GM18870 (cell line): Measurements from ENCODE around the gene BRPF3.

Experiments
- ATAC-seq: cut with Tn5 transposase; IDR thresholded peaks from one replicate; pipeline ENCODE4 v1.9.1; 2021; ENCODE audit warnings: moderate library complexity; ENCODE audit not compliant: unreplicated experiment

The BRPF3 gene

GRCh38 chr6:36266913-36267644 lies 70.5 kb downstream of the BRPF3 start:
- ATAC-seq: no peak

GRCh38 chr6:36267731-36268477 lies 71.4 kb downstream of the BRPF3 start:
- no peak for ATAC-seq

GRCh38 chr6:36268478-36269275 lies 72.1 kb downstream of the BRPF3 start:
- ATAC-seq: no peak

DNA sequence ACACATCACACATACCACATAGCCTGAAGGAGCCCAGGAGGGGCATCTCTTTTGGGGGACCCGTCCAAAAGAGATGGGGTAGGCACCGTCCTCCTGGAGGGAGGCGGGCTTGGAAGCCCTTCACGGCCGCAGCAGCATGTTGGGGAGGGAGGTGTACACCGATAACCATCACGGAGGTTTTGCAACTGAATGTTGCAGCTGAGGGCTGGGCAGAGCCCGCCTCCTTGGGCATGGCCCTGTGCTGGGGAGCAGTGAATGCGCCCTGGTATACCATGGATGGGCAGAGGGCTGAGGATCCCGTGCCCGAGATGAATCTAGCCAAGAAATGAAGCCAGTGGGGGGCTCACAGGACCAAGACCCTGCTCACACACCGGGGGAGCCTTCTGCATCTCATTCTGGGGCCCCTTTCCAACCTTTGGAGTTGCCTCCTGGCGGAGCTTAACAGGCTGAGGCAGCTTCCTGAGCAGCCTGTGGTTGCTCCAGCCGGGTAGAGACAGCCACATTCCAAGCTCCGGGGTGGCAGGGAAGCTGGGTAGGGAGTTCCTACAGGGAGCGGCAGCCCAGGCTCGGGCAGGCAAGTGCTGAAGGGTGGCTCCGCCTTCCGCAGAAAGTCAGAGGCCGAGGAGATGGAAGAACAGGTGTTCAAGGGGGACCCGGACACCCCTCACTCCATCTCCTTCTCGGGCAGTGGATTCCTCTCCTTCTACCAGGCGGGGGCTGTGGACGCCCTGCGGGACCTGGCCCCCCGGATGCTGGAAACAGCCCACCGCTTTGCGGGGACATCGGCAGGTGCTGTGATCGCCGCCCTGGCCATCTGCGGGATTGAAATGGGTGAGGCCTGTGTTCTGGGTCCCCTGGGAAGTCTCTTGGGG lies 73.5 kb downstream of the BRPF3 start, which contains the start of gene PNPLA1:
Gene PNPLA1 (plus strand): TSS at position 227 of the 872 bp plus-strand sequence. CDS start 400 bp downstream, at position 627.
- no peak for ATAC-seq

- ATAC-seq: no peak
Measured at GRCh38 chr6:36272234-36272633, 75.7 kb downstream of the BRPF3 start.

DNA sequence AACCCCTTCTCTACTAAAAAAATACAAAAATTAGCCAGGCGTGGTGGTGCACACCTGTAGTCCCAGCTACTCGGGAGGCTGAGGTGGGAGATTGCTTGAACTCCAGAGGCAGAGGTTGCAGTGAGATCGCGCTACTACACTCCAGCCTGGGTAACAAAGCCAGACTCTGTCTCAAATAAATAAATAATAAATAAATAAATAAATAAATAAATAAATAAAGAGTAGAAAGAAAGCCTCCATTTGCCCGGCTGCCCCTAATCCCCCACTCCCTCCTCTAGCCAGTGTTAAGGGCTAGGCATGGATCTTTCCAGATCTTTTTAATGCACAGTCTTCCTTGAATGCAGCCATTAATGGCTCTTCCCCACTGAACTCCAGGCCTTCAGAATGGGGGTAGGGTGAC lies 76.5 kb downstream of the BRPF3 start:
- no peak for ATAC-seq

DNA sequence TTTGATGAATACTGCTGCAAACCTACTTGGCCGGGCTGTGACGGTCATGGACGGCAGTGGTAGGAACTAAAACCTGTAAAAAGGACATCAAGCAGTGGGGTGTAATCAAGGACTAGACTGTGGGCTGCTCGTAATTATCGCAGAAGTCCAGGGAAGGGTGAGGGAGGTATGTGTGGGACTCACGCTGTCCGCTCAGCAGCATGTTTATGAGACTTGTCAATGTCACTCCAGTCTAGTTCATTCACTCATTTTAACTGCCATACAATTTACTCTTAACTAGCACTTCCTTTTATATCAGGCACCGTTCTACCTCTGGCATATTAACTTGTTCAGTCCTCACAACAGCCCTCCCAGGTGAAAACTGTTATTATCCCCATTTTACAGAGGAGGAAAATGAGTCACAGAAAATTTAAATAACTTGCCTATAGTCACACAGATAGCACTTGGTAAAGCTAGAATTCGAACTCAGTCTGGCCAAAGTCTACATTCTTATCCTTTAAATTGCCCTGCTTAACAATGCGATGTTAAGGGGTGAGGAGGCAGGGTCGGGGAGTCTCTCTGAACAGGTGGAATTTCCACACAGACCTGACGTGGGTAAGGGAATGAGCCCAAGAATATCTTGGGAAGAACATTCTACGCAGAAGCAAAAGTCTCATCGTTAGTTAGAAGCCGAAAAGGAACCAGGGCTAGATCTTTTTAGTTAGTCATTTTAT lies 77.4 kb downstream of the BRPF3 start:
- no peak for ATAC-seq

DNA sequence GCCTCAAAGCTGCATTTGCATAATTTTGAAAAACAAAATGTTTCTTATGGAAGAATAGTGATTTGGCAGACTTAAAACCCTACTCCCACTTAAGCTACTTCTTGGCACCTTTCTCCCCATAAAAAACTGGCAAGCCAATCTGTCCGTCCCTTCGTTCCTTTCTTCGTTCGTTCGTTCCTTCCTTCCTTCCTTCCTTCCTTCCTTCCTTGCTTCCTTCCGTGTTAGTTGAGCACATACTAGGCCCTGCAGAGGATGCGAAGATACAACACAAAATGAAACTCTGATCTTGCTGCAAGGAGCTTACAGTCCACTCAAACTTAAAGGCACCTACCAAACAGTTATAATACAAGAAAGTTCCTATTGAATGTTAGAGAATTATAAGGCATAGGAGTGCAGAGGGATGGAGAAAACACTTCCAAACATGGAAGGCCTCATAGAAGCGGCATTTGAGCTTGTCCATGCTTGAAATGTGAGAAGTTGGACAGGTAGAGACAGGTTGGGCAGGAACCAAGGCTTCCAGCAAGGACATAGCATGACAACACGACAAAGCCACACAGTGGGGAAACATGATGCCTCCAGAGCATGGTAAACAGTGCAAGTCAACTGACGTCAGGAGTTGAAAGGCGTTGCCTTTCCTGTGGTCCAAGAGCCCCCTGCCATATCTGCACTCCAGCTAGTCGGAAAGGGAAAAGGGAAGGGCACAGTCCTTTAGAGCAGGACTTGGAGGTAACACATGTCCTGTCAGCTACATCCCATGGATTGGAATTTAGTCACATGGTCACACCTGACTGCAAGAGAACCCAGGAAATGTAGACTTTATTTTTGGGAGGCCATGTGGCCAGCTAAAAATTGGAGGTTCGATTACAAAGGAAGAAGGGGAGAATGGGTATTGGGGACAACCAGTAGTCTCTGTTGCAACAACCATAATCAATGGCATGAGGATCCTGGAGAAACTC lies 80.3 kb downstream of the BRPF3 start:
- no peak for ATAC-seq

DNA sequence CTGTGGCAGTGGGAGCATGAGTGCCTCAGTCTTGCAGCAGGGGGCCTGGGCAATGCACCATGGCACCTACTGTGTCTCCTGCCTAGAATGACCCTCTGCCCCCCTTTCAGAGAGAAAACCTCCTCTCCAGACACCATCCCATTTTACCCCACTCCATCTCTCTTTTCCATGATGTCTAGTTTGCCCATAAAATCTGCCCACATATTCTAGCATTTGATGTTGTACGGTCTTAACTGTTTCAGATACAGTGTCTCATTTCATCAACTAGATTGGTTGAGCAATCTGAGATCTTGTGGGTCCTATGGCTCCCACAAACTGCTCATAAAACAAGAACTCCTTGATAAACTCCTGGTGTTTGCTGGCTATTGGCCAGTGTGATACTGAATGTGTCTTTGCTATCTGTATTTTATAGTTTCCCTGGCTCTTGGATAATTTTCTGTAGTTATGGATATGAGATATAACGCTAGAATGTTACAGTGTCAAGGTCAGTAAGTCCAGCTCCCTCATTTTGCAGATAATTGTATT lies 81.5 kb downstream of the BRPF3 start:
- no peak for ATAC-seq

DNA sequence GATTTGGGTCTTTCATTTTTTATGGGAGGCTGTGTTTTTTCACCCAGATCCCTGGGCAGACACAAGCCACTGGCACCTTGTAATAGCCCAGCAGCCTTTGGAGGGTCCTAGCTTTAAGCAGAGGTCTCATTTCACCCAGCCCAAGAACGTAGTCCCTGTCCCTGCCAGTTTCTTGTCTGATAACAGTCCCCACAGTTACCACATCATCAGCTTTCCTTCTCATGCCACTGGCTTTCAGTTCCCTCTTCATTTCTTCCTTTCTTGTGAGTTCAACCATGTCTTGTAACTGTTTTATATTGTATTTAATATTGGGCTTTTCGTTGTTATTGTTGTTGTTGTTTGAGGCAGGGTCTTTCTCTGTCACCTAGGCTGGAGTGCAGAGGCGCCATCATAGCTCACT lies 83.9 kb downstream of the BRPF3 start:
- no peak for ATAC-seq

DNA sequence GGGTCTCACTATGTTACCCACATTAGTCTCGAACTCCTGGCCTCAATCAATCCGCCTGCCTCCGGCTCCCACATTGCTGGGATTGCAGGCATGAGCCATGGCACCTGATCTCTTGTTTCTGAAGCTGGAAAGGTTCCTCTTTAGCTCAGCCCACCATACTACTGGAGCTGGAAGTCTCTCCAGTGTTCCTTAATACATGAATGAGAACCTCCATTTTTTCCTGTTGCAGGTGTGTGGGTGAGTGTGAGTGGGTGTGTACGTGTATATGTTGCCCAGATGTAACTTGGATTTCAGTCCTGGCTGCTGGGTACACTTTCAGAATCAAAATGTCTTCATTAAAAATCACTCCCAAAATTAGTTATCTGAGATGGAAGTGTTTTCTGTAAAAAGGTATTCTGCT lies 84.4 kb downstream of the BRPF3 start:
- ATAC-seq: no peak
